ENCODE results near the gene MVB12B. TPM values are rescaled to one million over a fixed set of nuclear protein-coding genes. Genes with fewer than 3 reads are reported as not detected.
"Not testable (repeated sequence)": the region's sequence is repeated elsewhere in the genome, so short reads cannot be mapped to it uniquely, and the experiment has no call there.

Gene MVB12B
- total RNA-seq, 2 donors from 2014 or later = 13.6 to 13.8 TPM

DNA sequence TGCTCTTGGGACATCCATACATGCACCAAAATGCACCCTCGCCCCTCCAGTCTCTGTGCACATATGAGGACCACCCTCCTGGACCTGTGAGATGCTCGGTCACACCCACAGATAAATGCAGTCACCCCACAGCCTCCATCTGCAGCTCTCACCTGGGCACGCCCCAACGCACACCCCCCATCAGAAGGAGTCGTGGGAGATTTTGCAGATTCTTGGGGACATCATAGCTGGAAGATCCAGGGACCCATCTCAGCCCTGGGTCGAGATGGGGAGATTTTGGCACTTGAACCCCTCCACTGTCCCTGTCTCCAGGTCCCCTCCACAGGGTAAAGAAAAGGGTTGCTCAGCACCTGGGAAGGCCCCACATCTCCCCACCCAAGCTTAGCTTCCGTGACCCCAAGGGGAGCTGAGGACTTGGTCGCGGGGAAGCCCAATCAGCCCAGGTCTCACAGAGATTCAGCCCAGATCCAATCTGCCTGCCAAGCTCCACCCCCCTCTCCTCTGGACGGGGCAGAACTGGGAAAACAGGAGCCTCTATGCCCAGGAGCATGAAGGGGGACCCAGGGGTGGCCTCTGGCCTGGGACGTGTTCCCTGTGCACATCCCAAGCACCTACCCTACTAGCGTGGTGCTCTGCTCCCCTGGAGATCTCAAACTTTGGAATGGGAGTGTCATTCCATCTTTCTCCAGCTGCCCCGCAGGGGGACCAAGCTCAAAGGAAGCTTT is 197.9 kb downstream of the MVB12B start:
- intact Hi-C loops (cut with DNase I) = no loop called here
- peak; percentile 48 for DNase-seq (ENCODE audit: low spot score)

DNA sequence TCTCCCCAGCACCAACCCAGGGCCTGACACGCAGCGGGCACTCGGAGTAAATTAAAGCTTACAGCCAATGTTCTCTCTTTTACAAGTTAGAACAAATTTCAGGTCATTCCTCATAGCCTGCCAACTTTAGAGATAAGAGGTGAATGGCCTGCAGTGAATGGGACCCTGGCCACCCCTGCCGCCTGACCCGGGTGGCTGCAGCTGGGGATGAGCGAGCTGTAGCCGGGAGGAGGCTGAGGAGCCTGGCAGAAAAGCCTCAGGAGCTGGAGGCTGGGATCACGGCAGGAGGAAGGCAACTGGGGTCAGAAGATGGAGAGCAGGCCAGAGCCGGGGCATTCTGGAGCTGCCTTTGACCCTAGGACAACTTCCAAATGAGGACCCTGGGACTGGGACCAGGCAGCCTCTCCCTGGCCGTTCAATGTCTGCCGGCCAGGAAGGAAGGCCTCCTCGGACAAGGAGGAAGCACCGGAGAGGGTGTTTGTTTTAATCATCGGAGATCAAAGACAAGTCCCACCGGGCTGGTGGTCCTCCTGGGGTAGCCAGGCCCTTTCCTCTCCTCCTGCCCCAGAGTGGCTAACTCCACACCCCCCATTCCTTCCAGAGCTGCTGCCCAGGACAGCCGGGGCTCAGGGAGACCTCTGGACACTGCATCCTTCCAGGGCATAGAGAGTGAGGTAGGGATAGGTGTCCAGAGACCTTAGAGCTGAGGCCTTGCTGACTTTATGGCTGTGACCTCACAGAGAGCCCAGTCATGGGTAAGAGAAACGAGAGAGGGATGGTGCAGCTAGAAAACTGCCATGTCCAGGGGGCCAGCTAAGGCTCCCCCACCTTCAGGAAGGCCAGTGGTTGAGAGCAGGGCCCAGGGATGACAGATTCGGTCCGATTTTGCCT is 199.8 kb downstream of the MVB12B start:
- peak; percentile 64 for DNase-seq (ENCODE audit: low spot score)
- intact Hi-C loops (cut with DNase I) = no loop called here

DNA sequence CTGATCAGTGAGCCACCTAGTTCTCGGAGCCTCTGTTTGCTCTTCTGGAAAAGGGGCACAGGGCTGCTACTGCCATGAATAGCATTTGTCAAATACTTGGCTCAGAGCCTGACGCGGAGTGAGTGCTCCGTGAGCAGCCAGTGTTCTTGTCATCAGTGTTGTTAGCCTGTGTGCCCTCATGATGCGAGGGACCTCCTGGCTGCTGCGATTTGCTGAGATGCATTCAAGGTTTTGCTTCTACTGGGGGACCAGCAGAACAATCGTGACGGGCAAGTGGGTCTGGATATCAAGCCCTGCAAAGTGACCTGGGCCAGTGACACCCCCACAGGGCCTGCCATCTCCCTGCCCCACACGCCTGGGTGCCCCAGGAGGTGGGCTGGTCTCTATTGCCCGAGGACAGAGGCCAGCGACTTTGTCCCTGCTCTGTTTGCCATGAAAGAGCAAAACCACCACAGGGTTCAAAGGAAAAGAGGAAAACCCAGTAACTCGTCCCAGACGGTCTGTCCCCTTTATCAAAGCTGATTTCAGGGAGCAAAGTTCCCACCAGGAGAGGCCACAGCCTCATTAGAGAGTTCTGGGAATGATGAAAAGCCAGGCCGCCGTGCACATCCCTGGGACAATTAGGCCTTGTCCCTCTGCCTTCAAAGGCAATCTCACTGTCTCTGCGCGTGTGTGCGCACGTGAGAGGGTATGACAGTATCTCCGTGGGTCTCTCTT is 200.6 kb downstream of the MVB12B start:
- peak; percentile 55 for DNase-seq (ENCODE audit: low spot score)
- intact Hi-C loops (cut with DNase I) = no loop called here

DNA sequence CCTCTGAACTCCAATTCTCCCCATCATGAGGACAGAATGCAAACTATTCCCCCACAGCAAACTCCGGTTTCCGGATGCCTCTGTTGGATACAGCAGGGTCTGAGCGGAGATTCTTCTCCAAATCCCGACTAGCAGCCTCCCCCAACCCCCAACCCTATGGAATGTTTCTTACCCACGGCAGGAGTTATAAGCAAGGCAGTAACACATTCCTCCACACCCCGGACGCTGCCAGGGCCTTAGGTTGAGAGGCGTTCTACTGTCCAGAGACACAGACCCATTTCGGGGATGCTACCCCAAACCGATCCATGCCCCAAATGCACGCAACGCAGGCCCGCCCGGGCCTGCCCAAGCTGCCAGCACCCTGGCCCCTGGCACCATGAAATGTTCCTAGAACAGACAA is 201.5 kb downstream of the MVB12B start:
- intact Hi-C loops (cut with DNase I) = no loop called here
- DNase-seq (ENCODE audit: low spot score) = peak; percentile 78

DNA sequence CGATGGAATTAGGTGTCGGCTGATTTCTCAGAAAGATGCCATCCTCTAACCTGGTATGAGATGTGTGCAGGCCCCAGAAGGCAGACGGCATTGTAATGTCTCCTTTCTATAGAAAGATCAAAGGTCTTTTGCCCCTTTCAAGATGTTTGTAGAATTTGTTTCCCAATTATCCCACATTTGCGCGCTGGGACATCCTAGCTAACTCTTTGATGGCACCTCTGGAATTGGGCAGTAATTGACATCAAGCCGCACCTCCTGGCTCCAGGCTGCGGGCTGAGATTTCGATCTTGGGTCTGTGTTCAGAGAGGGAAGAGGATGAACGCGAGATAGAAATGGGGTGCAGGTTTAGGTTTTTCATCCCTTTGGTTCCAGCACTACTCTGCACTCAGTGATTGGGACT is 202.3 kb downstream of the MVB12B start:
- DNase-seq (ENCODE audit: low spot score) = peak; percentile 37
- intact Hi-C loops (cut with DNase I) = no loop called here

DNA sequence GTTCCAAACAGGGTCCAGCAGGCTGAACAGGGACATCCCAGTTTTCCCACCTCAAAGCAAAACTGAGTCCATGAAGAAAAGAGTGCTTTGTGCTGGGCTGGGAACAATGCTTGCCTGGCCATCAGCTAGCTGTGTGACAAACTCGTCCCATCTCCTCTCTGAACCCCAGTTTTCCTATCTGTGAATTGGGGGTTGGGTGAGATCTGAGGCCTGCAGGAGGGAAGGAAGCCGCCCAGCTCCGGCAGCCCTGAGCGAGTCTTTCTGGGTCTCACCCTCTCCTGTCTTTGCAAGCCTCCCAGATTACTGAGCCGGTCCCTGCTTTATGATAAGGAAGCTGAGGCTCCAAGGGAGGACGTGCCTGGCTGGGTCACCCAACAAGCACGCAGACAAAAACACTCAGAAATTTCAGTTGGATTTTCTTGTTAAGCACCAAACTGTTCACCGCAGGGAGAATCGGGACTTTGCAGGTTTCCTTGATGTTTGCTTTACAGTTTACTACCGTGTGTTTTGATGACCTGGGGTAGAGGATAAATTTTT is 204.5 kb downstream of the MVB12B start:
- peak; percentile 18 for DNase-seq (ENCODE audit: low spot score)
- intact Hi-C loops (cut with DNase I) = no loop called here

DNA sequence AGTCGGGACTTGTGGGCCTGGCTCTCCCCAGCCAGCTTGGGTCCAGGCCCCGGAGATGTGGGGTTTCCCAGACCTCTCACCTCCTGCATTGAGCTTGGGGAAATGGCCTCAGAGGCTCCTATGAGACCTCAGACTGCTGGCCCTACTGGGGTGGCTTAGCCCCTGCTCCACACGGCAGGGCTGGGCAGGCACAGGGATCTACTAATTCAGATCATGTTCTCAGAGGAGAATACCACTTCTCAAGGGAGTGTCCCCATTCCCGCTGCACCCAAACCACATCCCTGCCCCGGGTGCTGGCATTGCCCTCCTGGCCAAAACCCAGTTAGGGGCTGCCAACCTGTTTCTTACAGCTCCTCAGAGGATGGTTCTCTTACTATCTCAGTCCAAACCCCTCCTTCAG is 205.0 kb downstream of the MVB12B start:
- intact Hi-C loops (cut with DNase I) = no loop called here
- DNase-seq (ENCODE audit: low spot score) = peak; percentile 28

DNA sequence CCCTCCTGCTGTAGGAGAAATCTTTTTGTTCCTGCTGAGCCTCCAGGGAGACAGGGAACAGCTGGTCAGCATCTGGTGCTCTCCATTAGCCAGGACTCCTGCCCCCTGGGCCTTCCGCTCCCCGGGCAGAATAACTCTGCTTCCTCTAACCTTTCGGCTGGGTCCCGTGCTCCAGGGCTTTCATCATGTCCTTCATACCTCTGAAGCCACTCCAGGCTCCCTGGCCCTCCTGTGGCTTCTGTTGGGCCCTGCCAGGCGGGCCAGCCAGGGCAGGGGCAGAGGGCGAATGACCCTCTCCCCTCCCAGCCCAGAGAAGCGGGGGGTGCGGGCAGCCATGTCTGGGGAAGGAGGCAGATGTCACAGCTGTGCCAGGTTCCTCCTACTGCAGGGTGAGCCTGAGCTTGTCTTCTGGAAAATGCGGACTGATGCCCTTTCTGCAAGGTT is 205.4 kb downstream of the MVB12B start:
- DNase-seq (ENCODE audit: low spot score) = peak; percentile 68
- intact Hi-C loops (cut with DNase I) = no loop called here

DNA sequence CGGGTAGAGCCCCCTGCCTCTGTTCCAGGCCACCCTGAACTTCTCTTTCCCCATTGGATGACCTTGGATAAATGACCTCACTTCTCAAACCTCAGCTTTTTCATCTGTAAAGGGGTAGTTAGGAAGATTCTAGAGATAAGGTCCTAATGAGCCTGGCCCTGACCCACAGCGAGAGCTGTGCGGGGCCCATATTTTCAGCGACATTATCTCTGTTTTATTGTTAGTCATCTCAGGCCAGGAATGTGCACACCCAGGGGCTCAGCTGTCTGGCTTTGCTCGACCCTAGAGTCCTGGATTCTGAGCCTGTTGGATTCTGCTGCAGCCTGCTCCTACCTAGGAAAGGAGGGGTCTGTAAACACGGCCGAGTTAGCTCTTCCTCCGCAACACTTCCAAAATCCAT is 205.9 kb downstream of the MVB12B start:
- intact Hi-C loops (cut with DNase I) = no loop called here
- peak; percentile 38 for DNase-seq (ENCODE audit: low spot score)

DNA sequence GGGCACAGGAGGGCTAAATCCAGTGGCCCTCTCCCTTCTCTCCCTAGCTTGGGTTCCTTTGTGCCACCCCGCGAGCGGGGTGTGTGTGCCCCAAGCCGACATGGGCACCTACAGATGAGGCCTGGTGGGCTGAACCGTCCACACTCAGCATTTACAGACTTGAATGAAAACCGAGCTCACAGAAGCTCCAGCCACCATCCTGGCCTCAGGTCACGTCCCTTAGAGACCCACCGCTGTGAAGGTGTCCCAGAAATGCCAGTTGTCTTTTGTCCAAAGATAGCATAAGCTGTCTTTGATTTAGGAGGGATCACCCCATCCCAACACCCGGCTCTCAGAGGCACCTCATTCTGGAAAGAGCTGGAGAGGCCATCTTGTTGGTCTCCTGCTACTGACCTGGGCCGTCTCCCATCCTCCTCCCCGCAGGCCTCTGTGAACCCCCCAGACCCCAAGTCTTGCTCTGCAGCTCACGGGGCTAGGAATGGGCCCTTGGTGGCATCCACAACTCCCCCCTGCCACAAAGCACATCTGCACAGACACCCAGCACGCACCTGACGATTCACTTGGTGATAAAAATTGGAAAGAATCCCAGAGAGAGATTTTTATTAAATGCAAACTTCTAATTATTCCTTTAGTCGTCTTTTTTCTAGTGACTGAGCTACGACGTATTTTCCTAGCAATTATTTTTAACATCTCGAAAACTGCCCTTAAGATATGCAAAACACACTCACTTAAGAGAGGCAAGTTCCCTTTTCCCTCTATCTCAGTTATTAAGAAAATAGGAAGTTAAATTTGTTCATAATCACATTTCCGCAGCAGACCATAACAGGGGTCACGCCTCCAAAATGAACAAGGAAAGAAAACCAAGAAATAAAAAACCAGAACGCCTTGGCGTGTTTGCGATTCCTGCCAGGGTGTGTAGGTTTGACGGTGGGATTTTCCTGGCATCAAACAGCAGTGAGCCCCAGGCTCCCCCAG is 206.6 kb downstream of the MVB12B start:
- DNase-seq (ENCODE audit: low spot score) = peak; percentile 58
- intact Hi-C loops (cut with DNase I) = no loop called here

DNA sequence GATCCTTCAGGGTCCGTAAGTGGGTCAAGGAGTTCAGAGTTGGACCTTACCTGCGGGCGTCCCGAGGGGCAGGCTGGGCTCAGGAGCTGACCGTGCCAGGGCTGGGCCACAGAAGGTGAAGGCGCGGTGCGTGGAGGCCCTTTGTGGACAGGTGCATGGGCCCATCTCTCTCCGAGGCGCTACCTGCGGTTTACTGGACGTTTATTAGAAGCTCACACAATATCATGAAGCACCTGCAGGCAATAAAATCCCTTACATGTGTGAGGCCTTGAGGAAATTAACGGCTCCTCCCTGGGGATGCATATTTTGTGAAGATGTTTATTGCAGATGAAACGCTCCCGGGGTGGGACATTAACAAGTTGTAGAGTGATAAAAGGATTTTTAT is 207.3 kb downstream of the MVB12B start:
- intact Hi-C loops (cut with DNase I) = no loop called here
- peak; percentile 73 for DNase-seq (ENCODE audit: low spot score)

DNA sequence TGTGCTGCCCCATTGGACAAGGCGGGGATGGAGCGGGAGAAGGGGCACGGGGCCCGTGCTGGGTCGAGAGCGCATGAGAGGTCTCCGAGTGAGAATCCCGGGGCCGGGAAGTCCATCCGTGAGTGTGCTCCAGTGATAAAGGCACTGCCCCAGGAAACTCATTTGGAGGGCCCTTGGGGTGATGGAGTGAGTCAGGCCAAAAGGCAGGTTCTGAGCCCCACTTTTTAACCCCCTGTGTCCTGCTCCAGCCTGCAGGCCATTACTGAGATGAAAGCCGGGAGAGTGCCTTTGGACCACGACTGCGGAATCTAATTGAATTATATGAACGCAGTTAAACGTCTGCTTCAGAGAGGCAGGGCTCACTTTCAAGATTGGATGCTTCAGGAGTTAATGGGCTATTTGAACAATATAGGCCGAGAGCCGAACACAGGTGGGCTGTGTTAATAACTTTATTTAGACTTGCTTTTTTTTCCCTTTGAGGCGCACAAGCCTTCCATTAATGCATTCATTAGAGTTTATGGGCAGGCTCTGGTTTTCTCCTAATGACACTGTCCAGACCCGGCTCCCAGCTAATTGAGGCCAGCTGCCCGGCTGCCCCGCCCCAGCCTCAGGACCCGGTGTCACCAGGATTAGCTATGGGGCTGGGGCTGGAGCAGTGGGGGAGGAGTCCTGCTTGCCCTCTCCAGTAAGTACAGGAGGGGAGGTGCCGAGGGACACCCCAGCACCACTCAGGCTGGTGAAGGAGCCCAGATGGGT is 208.0 kb downstream of the MVB12B start:
- intact Hi-C loops (cut with DNase I) = no loop called here
- peak; percentile 64 for DNase-seq (ENCODE audit: low spot score)

DNA sequence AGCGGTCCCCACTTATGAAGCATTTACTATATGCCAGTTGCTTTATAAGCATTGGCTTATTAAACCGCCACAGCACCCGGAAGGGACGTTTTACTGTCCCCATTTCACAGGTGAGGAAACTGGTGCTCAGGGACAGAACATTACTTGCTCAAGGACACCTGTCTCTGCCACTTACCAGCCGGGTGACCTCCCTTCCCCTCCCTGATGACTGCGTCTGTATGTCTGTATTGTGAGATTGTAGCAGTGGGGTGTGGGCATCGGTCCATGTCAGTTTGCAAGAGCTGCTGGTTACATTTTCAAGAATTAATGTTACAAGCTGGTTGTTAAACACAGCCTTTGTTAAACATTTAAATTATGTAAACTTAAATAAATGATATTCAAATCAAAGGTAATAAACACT is 209.5 kb downstream of the MVB12B start:
- peak; percentile 30 for DNase-seq (ENCODE audit: low spot score)
- intact Hi-C loops (cut with DNase I) = no loop called here

DNA sequence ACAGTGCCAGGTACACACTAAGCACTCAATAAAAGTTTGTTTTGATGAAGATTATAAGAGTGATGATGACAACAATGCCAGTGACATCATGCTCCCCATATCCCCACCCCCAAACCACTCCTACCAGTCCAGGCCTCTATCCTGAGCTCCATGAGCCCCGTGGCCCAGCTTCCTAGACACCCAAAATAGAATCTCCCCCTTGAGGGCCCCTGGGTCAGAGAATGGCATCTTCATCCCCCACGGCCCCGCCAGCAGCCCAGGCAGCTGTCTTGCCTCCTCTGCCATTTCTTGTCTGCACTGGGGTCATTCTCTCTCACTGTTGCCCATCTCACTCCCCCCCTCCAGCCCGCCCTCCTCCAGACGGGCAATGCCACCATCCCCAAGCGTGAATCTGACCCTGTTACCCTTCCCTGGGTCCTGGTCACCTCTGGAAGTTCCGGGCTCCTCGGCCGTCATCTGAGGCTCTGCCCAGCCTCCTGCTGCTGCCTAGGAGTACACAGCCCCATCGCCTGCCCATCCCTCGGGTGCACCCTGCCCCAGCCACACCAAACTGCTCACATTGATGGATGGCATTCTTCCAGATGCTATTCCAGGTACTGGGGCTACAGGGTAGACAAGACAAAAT is 210.3 kb downstream of the MVB12B start:
- peak; percentile 73 for DNase-seq (ENCODE audit: low spot score)
- intact Hi-C loops (cut with DNase I) = no loop called here

DNA sequence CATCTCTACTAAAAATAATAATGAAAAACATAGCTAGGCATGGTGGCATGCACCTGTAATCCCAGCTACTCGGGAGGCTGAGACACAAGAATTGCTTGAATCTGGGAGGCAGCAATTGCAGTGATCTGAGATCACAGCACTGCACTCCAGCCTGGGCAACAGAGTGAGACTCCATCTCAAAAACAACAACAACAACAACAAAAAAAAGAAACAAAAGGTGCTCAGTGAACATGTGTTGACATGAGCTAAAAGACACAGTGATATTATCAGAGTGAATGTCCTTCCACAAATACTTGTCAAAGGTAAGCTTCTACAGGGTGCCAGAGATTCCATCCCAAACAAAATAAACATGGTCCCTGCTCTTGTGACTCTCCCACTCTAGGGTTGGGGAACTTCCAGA is 211.9 kb downstream of the MVB12B start:
- peak; percentile 38 for DNase-seq (ENCODE audit: low spot score)
- intact Hi-C loops (cut with DNase I) = no loop called here

DNA sequence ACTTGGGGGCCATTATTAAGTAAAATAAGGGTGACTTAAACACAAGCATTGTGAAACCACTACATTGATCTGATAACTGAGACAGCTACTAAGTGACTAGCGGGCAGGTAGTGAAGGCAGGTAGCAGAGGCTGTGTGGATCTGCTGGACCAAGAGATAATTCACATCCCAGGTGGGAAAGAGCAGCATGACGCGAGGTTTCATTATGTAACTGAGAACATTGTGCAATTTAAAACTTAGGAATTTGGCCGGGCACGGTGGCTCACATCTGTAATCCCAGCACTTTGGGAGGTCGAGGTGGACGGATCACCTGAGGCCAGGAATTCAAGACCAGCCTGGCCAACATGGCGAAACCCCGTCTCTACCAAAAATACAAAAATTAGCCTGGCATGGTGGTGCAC is 213.8 kb downstream of the MVB12B start:
- intact Hi-C loops (cut with DNase I) = not testable (repeated sequence)
- DNase-seq (ENCODE audit: low spot score) = peak; percentile 49

DNA sequence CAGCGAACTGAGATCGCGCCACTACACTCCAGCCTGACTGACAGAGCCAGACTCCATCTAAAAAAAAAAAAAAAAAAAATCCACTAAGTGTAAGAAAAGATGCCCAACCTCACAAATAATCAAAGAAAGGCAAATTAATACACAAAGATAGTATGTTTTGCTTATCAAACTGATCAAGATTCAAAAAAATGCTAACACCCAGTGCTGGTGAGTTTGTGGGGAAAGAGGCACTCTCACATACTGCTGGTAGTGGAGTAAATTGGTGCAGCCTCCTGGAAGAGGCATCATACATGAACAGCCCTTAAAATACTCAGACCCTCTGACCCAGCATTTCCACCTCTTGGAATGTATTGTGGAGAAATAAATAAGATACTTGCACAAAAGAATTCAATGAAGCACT is 216.9 kb downstream of the MVB12B start:
- no peak for DNase-seq (ENCODE audit: low spot score)
- intact Hi-C loops (cut with DNase I) = no loop called here

All from posterior vena cava (tissue), 2 donors.